Mesendoderm (in vitro differentiated cells): ENCODE results near the gene BNIP5.

Experiments
- DNase-seq: peaks from one replicate; pipeline ENCODE4 v3.0.0; 2013
- H2AK5ac ChIP-seq: 2 replicates; pipeline ENCODE4 v1.6.1; 2013; ENCODE audit warnings: low read length, inconsistent platforms
- H2BK120ac ChIP-seq: 2 replicates; pipeline ENCODE4 v1.6.1; 2013; ENCODE audit warnings: low read depth, mild to moderate bottlenecking, low read length, moderate library complexity, mixed read lengths
- H2BK15ac ChIP-seq: replicated peaks from 2 replicates; pipeline ENCODE4 v1.6.1; 2013; ENCODE audit warnings: low read depth, mild to moderate bottlenecking, moderate library complexity
- H2BK5ac ChIP-seq: 2 replicates; pipeline ENCODE4 v1.6.1; 2013; ENCODE audit warnings: low read length, inconsistent platforms
- H3K18ac ChIP-seq: 2 replicates; pipeline ENCODE4 v1.6.1; 2013; ENCODE audit warnings: mild to moderate bottlenecking, low read length, mixed read lengths
- H3K23ac ChIP-seq: one replicate; pipeline ENCODE4 v1.6.1; 2013; ENCODE audit warnings: low read length
- H3K27ac ChIP-seq: 2 replicates; pipeline ENCODE4 v1.5.1; 2013; ENCODE audit warnings: low read depth, mild to moderate bottlenecking, inconsistent platforms, low read length, moderate library complexity
- H3K27me3 ChIP-seq: 2 replicates; pipeline ENCODE4 v1.6.1; 2013; ENCODE audit warnings: low read length, control low read depth, mild to moderate bottlenecking, inconsistent platforms; ENCODE audit not compliant: insufficient read depth, poor library complexity
- H3K36me3 ChIP-seq: 2 replicates; pipeline ENCODE4 v1.6.1; 2013; ENCODE audit warnings: low read length, inconsistent platforms; ENCODE audit not compliant: control insufficient read depth, insufficient read depth
- H3K4ac ChIP-seq: one replicate; pipeline ENCODE4 v1.6.1; 2013; ENCODE audit warnings: low read depth, mild to moderate bottlenecking, low read length, moderate library complexity
- H3K4me1 ChIP-seq: 2 replicates; pipeline ENCODE4 v1.6.1; 2013; ENCODE audit warnings: low read depth, low read length, inconsistent platforms; ENCODE audit not compliant: control insufficient read depth
- H3K4me2 ChIP-seq: 2 replicates; pipeline ENCODE4 v1.6.1; 2013; ENCODE audit warnings: low read length
- H3K4me3 ChIP-seq: 2 replicates; pipeline ENCODE4 v1.5.1; 2013; ENCODE audit warnings: mild to moderate bottlenecking, low read length
- H3K56ac ChIP-seq: one replicate; pipeline ENCODE4 v1.6.1; 2013; ENCODE audit warnings: low read length
- H3K79me1 ChIP-seq: 2 replicates; pipeline ENCODE4 v1.6.1; 2013; ENCODE audit warnings: low read length, inconsistent platforms
- H3K79me2 ChIP-seq: 2 replicates; pipeline ENCODE4 v1.6.1; 2013; ENCODE audit warnings: mild to moderate bottlenecking, low read length; ENCODE audit not compliant: control insufficient read depth, insufficient read depth
- H3K9ac ChIP-seq: 2 replicates; pipeline ENCODE4 v1.6.1; 2013; ENCODE audit warnings: low read length, inconsistent platforms
- H4K5ac ChIP-seq: one replicate; pipeline ENCODE4 v1.6.1; 2013; ENCODE audit warnings: low read length
- H4K8ac ChIP-seq: one replicate; pipeline ENCODE4 v1.6.1; 2013; ENCODE audit warnings: low read depth, mild to moderate bottlenecking, control low read depth, low read length, moderate library complexity
- WGBS: extraction: QIAGEN DNeasy Blood & Tissue Kit; methylation state at CpG from one replicate; pipeline ENCODE4 v1.1.7; 2013; ENCODE audit warnings: low lambda C conversion rate, missing lambda C conversion rate; ENCODE audit not compliant: insufficient coverage; ENCODE audit errors: extremely low coverage; 5-methylcytosine and 5-hydroxymethylcytosine counted together

The BNIP5 gene

GRCh38 chr6:36268478-36269275 is 68.0 kb downstream of the BNIP5 start:
- no peak overlapping the region for H3K9ac ChIP-seq
- WGBS = no CpG with 5 or more reads among the region's 12 CpGs
- H3K4ac ChIP-seq = no peak overlapping the region
- H3K4me3 ChIP-seq = no peak overlapping the region
- no peak overlapping the region for H3K4me2 ChIP-seq
- H3K79me1 ChIP-seq = no peaks in the 10 kb centered on the region
- no peak overlapping the region for H2AK5ac ChIP-seq
- H4K5ac ChIP-seq = no peak overlapping the region
- no peaks in the 10 kb centered on the region for H3K27me3 ChIP-seq
- H2BK120ac ChIP-seq = no peak overlapping the region
- H3K18ac ChIP-seq = no peak overlapping the region
- H4K8ac ChIP-seq = no peak overlapping the region
- H2BK5ac ChIP-seq = no peak overlapping the region
- no peaks in the 10 kb centered on the region for H3K79me2 ChIP-seq
- H3K4me1 ChIP-seq = no peaks in the 10 kb centered on the region
- no peak for DNase-seq
- H2BK15ac ChIP-seq = no peak overlapping the region
- H3K56ac ChIP-seq = no peak overlapping the region
- H3K27ac ChIP-seq = no peak overlapping the region
- no peaks in the 10 kb centered on the region for H3K36me3 ChIP-seq
- H3K23ac ChIP-seq = no peak overlapping the region

- H3K18ac ChIP-seq = no peak overlapping the region
- H4K5ac ChIP-seq = no peak overlapping the region
- no peak overlapping the region for H3K4me3 ChIP-seq
- no peak overlapping the region for H3K4me2 ChIP-seq
- no peak overlapping the region for H3K9ac ChIP-seq
- no peak overlapping the region for H3K56ac ChIP-seq
- H3K27me3 ChIP-seq = no peaks in the 10 kb centered on the region
- H3K79me2 ChIP-seq = no peaks in the 10 kb centered on the region
- DNase-seq = no peak
- H3K4ac ChIP-seq = no peak overlapping the region
- no peaks in the 10 kb centered on the region for H3K4me1 ChIP-seq
- no CpG with 5 or more reads among the region's 4 CpGs for WGBS
- H2BK5ac ChIP-seq = no peak overlapping the region
- no peak overlapping the region for H3K27ac ChIP-seq
- H4K8ac ChIP-seq = no peak overlapping the region
- H3K23ac ChIP-seq = no peak overlapping the region
- no peak overlapping the region for H2BK15ac ChIP-seq
- no peaks in the 10 kb centered on the region for H3K79me1 ChIP-seq
- no peak overlapping the region for H2BK120ac ChIP-seq
- H3K36me3 ChIP-seq = no peaks in the 10 kb centered on the region
- H2AK5ac ChIP-seq = no peak overlapping the region
Observed at GRCh38 chr6:36267731-36268477, 68.8 kb downstream of the BNIP5 start.

GRCh38 chr6:36266913-36267644 is 69.6 kb downstream of the BNIP5 start:
- no peak overlapping the region for H2BK120ac ChIP-seq
- WGBS = no CpG with 5 or more reads among the region's 13 CpGs
- no peak overlapping the region for H2BK15ac ChIP-seq
- H3K27me3 ChIP-seq = no peaks in the 10 kb centered on the region
- H3K18ac ChIP-seq = no peak overlapping the region
- no peaks in the 10 kb centered on the region for H3K36me3 ChIP-seq
- no peaks in the 10 kb centered on the region for H3K79me1 ChIP-seq
- no peak overlapping the region for H4K5ac ChIP-seq
- no peak overlapping the region for H4K8ac ChIP-seq
- no peak overlapping the region for H3K56ac ChIP-seq
- H2AK5ac ChIP-seq = no peak overlapping the region
- H3K79me2 ChIP-seq = no peaks in the 10 kb centered on the region
- H3K23ac ChIP-seq = no peak overlapping the region
- DNase-seq = no peak
- no peak overlapping the region for H3K4me2 ChIP-seq
- H3K27ac ChIP-seq = no peak overlapping the region
- no peak overlapping the region for H3K4me3 ChIP-seq
- no peak overlapping the region for H3K4ac ChIP-seq
- H3K9ac ChIP-seq = no peak overlapping the region
- no peaks in the 10 kb centered on the region for H3K4me1 ChIP-seq
- no peak overlapping the region for H2BK5ac ChIP-seq
